Sigmoid colon (tissue), 4 donors: ENCODE results near the gene HNRNPH1.

Source experiments
- EP300 ChIP-seq, 4 donors: sonication (generic); formaldehyde crosslinking; IDR thresholded peaks; one replicate each; pipeline ENCODE4 v1.6.1; 2017; ENCODE audit warnings: antibody characterized with exemption in 4 of 4
- POLR2A ChIP-seq, 2 donors: fragments of 450-650 bp; IDR thresholded peaks; one replicate each; pipeline ENCODE4 v1.6.1; 2016; ENCODE audit warnings: antibody characterized with exemption in 2 of 2, mild to moderate bottlenecking in 2 of 2, moderate library complexity in 2 of 2
- POLR2AphosphoS5 ChIP-seq, 4 donors: sonication (generic); formaldehyde crosslinking; IDR thresholded peaks; one replicate each; pipeline ENCODE4 v1.6.1; 2017; ENCODE audit warnings: antibody characterized with exemption in 4 of 4
- TF ChIP-seq, protein P1 (sequence below), 4 experiments: fragments of 450-650 bp in 3 of 4; fragments of 200-600 bp in 1 of 4; IDR thresholded peaks; one replicate each; pipeline ENCODE4 v1.5.1; 2016 to 2019; ENCODE audit warnings: antibody characterized with exemption in 4 of 4, mild to moderate bottlenecking in 3 of 4, moderate library complexity in 2 of 4

DNA sequence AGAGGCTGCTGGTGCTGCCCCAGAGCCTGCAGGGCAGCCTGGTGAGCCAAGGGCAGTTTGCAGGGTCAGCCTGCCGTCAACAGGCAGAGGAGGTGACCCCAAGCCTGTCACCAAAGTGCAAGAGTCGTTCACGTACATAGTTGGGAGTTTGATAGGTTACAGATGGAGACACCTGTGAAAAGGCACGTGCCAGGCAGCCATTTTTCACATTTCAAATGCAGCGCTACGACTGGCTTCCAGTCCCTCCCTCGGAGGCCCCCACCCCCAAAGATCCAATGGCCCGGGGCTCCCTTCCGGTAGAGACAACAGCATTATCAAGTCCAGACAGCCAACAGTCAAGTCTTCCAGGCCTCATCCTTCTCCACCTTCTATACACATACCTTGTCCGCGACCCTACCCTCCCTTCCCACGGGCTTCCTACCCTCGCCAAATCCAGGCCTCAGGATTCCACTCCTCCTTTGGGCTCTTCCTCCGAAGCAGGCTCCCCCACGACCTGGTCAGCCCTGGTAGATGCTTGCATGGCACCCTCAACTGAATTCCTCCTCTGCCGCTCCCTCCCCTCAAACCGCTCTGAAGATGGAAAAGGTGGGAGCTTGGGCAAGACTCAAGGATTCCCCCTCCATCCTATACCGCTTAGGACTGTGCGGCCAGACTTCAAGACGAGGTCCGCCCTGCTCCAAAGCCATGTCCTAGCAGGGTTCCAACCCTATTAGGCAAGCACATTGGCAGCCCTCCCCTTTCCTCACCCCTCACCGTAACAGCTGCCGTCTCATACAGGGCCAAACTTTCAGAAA is 13.2 kb downstream of the HNRNPH1 start:
- TF ChIP-seq, protein P1, sequence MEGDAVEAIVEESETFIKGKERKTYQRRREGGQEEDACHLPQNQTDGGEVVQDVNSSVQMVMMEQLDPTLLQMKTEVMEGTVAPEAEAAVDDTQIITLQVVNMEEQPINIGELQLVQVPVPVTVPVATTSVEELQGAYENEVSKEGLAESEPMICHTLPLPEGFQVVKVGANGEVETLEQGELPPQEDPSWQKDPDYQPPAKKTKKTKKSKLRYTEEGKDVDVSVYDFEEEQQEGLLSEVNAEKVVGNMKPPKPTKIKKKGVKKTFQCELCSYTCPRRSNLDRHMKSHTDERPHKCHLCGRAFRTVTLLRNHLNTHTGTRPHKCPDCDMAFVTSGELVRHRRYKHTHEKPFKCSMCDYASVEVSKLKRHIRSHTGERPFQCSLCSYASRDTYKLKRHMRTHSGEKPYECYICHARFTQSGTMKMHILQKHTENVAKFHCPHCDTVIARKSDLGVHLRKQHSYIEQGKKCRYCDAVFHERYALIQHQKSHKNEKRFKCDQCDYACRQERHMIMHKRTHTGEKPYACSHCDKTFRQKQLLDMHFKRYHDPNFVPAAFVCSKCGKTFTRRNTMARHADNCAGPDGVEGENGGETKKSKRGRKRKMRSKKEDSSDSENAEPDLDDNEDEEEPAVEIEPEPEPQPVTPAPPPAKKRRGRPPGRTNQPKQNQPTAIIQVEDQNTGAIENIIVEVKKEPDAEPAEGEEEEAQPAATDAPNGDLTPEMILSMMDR (IDR thresholded peaks at IDR 0.05), result no peak
- TF ChIP-seq EP300 (IDR thresholded peaks at IDR 0.05), result no peak
- TF ChIP-seq POLR2AphosphoS5 (IDR thresholded peaks at IDR 0.05), result no peak
- TF ChIP-seq POLR2A (IDR thresholded peaks at IDR 0.05), result no peak
